HG02970 (cell line): ENCODE measurements around the gene ADD1.

ENCODE experiments used
- ATAC-seq: cut with Tn5 transposase; IDR thresholded peaks from one replicate; pipeline ENCODE4 v1.9.1; 2021; ENCODE audit warnings: mild to moderate bottlenecking, moderate library complexity, moderate number of reproducible peaks; ENCODE audit not compliant: unreplicated experiment, low FRiP score

Gene ADD1

GRCh38 chr4:2832309-2832980, 11.2 kb upstream of the ADD1 start:
- ATAC-seq = no peak

- ATAC-seq = no peak
Measured at GRCh38 chr4:2832981-2833670, 10.5 kb upstream of the ADD1 start.

- no peak for ATAC-seq
Measured at GRCh38 chr4:2833671-2834000, 10.0 kb upstream of the ADD1 start.

DNA sequence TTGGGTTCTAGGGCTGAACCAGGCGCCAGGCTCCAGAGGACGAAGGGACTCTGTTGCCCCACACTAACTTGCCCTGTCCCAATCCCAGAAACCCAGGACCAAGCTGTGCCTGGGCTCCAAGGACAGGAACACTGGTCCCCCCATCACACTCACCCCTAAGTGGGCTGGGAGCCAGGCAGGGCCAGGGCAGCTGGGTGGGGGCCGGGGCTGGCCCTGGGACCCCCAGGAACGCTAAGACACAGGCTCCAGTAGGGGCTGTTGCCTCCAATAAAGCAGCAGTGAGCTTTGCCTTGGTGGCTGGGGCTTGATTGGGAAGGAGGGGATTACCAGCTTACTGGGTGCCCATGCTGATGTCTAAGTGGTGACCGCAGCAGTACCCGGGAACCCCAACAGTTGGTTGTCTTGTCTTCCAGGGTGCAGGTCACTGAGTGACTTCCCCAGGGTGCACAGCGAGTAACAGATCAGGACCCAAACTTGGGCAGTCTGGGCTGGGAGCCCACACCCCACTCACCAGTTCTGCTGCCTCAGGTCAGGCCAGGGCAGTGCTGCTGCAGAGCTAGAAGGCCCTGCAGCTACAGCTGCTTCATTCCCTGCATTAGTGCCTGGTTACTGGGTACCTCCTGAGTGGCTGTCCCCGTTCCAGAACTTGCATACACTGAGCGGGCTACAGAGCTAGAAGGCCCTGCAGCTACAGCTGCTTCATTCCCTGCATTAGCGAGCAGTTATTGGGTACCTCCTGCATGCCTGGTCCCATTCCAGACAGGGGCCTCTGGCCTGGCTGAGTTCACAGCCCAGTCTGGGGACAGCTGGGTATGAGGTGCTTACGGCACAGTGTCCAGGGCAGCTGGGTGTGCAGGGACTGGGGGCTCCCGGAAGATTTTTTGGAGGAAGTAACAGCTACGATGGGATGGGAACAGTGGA, 9.4 kb upstream of the ADD1 start:
- no peak for ATAC-seq

- ATAC-seq = no peak
Measured at GRCh38 chr4:2835978-2836377, 7.7 kb upstream of the ADD1 start.

DNA sequence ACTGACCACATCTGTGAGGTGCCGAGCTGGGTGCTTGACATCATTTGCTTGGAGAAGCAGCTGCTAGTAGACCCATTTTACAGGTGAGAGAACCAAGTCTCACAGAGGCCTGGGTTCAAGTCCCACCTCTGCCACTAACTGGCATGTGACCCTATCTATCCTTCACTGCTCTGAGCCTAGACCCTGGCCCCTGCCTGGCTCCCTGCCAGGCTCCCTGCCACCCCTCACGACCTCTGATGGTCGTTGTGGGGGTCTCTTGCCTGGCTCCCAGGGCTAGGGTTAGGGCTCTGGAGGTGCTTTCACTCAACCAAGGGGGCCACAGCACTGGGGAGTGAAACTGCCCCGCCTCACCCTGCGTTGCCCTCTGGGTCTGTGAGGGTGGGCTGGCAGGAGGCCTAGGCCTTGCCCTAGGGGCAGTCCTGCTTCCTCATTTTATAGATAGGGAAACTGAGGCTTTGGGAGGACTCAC, 7.2 kb upstream of the ADD1 start:
- no peak for ATAC-seq

DNA sequence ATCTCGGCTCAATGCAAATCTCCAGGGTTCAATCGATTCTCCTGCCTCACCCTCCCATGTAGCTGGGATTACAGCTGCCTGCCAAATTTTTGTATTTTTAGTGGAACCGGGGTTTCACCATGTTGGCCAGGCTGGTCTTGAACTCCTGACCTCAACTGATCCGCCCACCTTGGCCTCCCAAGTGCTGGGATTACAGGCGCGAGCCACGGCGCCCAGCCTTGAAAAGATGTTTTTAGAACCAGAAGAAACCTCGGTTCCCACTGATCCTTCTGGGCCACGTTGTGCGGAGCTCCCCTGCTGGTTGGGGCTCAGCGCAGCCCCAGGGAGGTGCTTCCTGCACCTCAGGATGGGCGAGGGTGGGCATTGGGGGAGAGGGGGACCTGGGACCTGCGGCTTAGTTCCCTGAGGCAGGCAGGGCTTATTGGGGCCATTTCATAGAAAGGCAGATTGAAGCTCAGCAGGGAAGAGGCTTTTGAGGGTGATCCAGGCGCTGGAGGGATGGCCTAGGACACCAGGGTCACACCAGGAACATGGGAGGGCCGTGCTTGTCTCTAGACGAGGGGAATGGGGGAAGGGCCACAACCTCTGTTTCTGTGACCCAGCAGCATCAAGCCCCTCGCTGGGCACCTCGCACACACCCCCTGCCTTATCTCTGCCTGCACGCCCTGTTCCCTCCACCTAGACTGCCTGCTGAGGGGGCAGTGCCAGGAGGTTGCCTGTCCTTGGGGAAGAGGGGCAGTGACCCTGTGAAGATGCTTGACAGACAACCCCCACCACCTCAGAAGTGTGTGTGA, 6.3 kb upstream of the ADD1 start:
- ATAC-seq = no peak

DNA sequence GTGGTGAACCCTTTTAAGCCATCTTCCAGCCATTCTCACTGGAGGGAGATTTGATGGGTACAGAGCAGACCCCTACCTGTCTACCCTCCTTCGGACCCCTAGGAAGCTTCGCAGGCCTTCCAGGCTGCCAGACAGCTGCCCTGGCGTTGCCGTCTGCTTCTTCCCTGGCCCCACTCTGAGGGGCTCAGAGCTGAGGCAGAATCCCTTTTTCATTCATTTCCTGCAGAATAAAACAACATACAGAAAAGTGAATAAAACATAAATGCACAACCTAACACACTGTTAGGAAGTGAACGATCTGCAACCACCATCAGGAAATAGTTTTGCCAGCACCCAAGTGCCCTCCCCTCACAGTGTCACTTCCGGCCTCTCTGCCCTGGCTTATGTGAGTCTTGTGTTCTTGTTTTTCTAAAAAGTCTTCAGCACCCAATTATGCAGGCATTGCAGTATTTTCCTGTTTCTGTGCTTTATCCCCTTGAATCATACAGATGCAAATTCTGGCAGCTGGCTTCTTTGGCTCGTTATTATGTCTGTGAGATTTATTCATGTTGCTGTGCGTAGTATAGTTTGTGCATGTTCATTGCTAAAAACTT, 5.6 kb upstream of the ADD1 start:
- no peak for ATAC-seq

- no peak for ATAC-seq
Measured at GRCh38 chr4:2839060-2839459, 4.6 kb upstream of the ADD1 start.

DNA sequence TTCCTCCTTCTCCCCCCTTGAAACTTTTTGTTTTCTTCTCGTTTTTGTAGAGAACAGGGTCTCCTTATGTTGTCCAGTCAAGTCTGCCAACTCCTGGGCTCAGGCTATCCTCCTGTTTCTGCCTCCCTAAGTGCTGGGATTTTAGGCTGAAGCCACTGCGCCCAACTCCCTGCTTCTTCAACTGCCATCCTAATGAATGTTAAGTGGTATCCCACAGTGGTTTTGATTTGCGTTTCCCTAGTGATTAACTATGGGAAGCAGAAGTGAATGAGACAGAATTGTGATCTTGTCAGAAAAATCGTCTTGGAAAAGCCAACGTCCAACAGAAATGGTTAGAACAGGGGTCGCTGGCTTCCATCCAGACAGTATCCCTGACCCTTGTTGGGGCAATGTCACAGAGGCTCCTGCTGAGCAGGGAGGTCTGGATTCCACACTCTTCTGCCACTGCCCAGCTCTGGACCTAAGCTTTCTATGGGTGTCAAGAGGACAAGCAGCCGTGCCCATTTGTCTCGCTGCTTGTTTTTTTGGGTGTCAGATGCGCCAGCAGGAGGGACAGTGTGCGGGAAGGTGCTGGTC, 869 bp upstream of the ADD1 start:
- no peak for ATAC-seq

DNA sequence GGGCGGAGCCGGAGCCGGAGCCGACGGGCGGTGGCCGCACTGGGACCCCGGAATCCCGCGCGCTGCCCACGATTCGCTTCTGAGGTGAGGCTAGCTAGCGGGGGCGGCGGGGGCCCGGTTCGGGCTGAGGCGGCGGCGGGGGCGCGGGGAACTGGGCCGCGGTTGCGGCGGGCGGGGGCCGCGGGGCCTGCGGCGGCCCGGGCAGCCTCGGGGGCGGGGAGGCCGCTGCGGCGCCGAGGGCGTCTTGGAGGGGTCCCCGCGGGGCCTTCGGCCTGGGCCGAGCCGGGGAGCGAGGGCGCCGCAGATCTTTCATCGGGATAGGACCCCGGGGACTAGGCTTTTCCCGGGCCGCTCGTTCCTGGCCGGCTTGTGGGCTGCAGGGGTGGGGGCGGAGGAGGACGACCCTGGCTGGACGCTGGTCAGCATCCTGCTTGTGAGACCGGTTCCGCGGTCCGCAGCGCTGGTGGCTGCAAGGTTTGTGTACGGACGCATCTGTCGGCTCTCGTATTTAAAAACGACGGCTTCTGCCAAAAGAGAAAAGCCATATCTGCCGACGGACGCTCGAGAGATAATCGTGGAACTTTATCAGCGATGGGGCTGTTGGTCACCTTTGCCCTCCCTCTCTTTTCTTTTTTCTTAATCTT, 419 bp downstream of the ADD1 start:
- peak; percentile 31 for ATAC-seq

DNA sequence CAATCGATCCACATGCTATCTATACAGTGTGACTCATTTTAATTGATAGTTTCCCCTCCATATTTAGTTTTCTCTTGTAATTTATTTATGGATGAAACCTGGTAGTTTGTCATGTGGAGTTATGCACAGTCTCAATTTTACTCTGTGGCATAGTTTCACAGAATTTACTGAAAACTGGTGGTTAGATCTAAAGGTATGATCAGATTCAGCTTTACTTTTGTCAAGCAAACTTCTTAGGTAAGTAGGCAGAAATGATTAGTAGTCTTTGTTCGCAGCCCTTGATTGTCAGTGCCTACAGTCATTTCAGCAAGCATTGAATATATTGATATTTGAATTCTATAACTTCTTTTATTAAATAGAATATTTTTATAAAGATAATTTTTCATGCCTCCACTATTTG, 2.5 kb downstream of the ADD1 start:
- no peak for ATAC-seq

DNA sequence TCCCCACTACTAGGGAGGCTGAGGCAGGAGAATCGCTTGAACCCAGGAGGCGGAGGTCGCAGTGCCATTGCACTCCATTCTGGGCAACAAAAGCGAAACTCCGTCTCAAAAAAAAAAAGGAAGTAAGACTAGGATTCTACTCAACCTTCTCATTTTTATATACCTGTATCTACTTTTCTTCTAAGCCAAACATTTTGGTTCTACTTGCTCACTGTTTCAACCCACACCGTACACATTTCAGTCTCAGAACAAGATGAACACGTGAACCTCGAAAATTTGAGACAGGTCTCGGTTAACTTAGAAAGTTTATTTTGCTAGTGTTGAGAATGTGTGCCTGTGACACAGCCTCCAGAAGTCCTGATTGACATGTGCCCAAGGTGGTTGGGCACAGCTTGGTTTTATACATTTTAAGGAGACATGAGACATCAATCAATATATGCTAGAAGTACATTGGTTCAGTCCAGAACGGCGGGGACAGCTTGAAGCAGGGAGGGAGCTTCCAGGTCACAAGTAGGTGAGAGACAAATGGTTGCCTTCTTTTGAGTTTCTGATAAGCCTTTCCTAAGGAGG, 3.7 kb downstream of the ADD1 start:
- ATAC-seq = no peak

DNA sequence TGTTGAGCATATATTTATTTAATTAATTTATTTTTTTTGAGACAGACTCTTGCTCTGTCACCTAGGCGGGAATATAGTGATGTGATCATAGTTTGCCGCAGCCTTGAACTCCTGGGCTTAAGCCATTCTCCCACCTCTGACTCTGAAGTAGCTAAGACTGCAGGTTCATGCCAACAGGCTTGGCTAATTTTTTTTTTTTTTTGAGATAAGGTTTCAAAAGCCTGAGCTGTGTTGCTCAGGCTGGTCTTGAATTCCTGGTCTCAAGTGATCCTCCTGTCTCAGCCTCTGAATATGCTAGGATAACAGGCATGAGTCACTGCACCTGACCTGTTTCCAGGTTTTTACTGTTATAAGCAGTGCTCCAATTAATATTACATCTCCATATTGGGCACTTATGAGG, 4.8 kb downstream of the ADD1 start:
- ATAC-seq = no peak

DNA sequence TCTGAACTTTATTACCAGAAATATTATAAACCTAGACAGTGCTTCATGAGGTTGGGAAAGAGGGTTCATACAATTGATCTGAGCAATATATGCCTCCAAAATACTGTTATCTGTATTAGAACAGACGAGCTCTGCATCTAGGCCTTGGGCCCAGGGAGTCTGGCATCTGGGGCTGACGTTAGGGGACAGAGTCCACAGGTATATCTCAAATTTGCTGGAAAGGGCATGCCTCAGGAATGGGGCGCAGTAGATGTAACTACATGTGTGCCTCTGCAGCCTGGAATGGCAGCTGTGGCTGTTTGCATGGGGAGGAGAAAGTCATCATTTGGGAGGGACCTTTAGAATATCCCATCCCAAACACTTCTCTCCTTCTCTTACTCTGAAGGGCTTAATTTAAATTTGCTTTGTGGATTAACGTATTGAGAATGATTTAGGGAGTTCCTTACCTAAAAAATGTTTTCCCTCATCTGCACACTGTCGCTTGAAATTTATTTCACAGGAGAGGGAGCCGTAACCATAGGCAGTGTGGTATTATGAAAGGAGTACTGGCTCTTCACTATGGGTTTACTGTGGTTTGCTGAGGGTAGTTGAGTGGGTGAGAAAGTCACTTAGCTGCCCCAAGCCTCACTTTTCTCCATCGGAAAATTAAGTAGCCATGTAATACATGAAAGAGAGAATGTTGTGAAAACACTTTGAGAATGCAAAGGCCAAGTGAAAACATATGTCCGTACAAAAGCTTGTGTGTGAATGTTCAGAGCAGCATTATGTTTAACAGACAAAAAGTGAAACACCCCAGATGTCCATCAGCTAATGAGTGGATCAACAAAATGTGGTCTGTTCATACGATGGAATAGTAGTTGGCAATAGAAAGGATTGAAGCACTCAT, 5.9 kb downstream of the ADD1 start:
- ATAC-seq = no peak

GRCh38 chr4:2850966-2851798, 7.5 kb downstream of the ADD1 start:
- no peak for ATAC-seq

GRCh38 chr4:2852481-2852921, 8.9 kb downstream of the ADD1 start:
- no peak for ATAC-seq
